Tibial artery (tissue), 4 donors: Measurements from ENCODE around the gene RHBDD2.
A peak's percentile ranks its signal among the peaks of the same experiment; 100 is the strongest.
"Not testable (repeated sequence)": the region's sequence is repeated elsewhere in the genome, so short reads cannot be mapped to it uniquely, and the experiment has no call there.

Experiments
- DNase-seq, 2 donors: peaks; one replicate each; pipeline ENCODE4 v3.0.0-alpha.2; 2019
- H3K27ac ChIP-seq, 2 donors: fragments of 200-600 bp; sonication (generic) in 1 of 2; 1 replicate in 1 of 2; 2 replicates in 1 of 2; pipeline ENCODE4 v1.5.1; 2018 to 2019; ENCODE audit warnings: mild to moderate bottlenecking in 1 of 2
- H3K27me3 ChIP-seq, 2 donors: fragments of 200-600 bp; sonication (generic) in 1 of 2; one replicate each; pipeline versions ENCODE4 v1.5.1 to v1.6.0; 2016 to 2019
- H3K36me3 ChIP-seq, 3 donors: fragments of 200-600 bp; sonication (generic) in 2 of 3; one replicate each; pipeline ENCODE4 v1.5.1; 2016 to 2019; ENCODE audit warnings: mild to moderate bottlenecking in 2 of 3
- H3K4me1 ChIP-seq, 4 donors: fragments of 200-600 bp; sonication (generic) in 2 of 4; 1 replicate in 3 of 4; 2 replicates in 1 of 4; pipeline ENCODE4 v1.5.1; 2016 to 2019
- H3K4me3 ChIP-seq, 2 donors: fragments of 200-600 bp; sonication (generic) in 1 of 2; 1 replicate in 1 of 2; 2 replicates in 1 of 2; pipeline ENCODE4 v1.5.1; 2018 to 2019; ENCODE audit warnings: mild to moderate bottlenecking in 2 of 2
- H3K9me3 ChIP-seq, 3 donors: fragments of 200-600 bp; sonication (generic) in 1 of 3; one replicate each; pipeline ENCODE4 v1.5.1; 2016 to 2019
- intact Hi-C: fragments of 100-400 bp; cut with DNase I; formaldehyde crosslinking; loops from one replicate; pipeline ENCODE4 v1.15.0; 2023; ENCODE audit warnings: low total_unique reads
- TF ChIP-seq, protein P1 (sequence below), 2 experiments: fragments of 200-600 bp in 1 of 2; fragments of 450-650 bp in 1 of 2; IDR thresholded peaks; one replicate each; pipeline ENCODE4 v1.5.1; 2017 to 2019; ENCODE audit warnings: antibody characterized with exemption in 2 of 2, mild to moderate bottlenecking in 1 of 2, moderate library complexity in 1 of 2

RHBDD2 gene

DNA sequence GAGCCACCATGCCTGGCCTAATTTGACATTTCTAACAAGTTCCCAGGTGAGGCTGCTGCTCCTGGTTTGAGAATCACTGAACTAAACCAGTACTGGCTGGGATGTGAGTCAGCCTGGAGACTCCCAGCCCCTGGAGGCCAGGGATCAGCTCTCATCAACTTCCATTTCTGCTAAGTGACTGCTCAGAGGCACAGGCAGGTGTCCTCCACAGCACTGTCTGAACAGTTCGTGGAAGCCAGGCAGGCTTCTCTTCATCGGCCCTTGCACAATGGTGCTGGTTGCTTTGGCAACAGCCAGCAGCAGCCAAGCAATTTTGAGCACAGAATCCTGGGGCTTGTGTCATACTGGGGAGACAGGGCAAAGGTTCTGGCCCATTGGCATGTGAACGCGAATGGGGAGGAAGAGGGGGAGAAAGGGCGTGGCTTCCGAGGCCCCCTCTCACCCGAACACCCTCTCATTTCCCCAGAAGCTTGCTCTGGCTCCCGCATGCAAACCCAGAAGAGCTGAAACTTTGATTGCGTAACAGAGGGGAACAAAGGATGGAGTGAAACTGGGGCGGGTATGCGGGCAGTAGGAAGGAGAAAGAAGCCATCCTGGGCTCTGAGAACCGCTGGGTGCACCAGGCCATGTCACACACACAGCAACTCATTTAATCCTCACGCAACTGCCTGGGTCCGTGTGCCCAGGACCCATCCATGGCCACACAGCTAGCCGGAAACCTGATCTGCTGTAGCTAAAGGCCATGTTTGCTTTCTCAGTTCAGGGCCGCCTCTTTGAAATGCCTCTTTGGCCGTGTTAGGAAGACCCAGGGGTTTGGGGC is 27.2 kb downstream of the RHBDD2 start:
- TF ChIP-seq, protein P1, sequence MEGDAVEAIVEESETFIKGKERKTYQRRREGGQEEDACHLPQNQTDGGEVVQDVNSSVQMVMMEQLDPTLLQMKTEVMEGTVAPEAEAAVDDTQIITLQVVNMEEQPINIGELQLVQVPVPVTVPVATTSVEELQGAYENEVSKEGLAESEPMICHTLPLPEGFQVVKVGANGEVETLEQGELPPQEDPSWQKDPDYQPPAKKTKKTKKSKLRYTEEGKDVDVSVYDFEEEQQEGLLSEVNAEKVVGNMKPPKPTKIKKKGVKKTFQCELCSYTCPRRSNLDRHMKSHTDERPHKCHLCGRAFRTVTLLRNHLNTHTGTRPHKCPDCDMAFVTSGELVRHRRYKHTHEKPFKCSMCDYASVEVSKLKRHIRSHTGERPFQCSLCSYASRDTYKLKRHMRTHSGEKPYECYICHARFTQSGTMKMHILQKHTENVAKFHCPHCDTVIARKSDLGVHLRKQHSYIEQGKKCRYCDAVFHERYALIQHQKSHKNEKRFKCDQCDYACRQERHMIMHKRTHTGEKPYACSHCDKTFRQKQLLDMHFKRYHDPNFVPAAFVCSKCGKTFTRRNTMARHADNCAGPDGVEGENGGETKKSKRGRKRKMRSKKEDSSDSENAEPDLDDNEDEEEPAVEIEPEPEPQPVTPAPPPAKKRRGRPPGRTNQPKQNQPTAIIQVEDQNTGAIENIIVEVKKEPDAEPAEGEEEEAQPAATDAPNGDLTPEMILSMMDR (IDR thresholded peaks at IDR 0.05) = no peak
- Histone ChIP-seq H3K4me1 (no peaks in the 10 kb centered on the region), H3K27me3 (no peaks in the 10 kb centered on the region), H3K27ac (no peak overlapping the region), H3K9me3 (no peaks in the 10 kb centered on the region), H3K4me3 (no peak overlapping the region), H3K36me3 (no peaks in the 10 kb centered on the region)
- DNase-seq = peak; percentile 75 to 82
- intact Hi-C loops = no loop called here

DNA sequence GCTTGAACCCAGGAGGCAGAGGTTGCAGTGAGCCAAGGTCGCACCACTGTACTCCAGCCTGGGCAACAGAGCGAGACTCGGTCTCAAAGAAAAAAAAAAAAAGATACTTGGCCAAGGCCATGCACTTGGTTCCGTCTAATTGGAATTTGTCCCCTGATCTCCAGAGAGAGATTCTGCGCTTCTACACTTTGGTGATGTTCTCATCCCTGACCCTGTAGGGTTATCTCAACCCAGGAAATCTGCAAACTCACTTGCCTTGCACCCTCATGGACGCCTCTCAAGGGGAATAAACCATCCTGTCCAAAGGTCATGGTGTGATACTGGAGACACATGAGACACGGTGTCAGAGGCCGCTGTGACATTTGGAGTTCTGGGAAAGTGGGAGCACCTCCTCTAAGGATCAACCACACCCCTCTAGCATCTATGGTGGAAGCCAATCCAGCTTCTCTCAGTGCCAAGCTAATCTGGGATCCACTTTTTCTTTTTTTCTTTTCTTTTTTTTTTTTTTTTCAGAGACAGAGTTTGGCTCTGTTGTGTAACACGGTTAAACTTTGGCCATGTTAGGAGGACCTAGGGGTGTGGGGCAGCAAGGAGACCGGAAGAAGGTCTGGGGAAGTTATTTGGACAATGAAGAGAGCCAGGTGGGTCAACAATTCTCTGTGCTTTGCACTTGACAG is 28.3 kb downstream of the RHBDD2 start:
- TF ChIP-seq, protein P1 (IDR thresholded peaks at IDR 0.05) = no peak
- Histone ChIP-seq H3K36me3 (no peaks in the 10 kb centered on the region), H3K9me3 (no peaks in the 10 kb centered on the region), H3K27me3 (no peaks in the 10 kb centered on the region), H3K4me3 (no peak overlapping the region), H3K27ac (no peak overlapping the region), H3K4me1 (no peaks in the 10 kb centered on the region)
- no peak for DNase-seq
- intact Hi-C loops = no loop called here

DNA sequence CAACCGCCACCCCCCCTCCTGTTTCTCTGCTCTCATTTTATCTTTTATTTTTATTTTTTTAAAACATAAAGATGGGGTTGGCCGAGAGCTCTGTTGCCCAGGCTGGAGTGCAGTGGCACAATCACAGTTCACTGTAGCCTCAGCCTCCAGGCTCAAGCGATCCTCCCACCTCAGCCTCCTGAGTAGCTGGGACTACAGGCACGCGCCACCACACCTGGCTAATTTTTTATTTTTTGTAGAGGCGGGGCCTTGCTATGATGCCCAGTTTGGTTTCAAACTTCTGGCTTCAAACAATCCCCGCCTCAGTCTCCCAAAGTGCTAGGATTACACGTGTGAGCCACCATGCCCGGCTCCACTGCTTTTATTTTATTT is 28.8 kb downstream of the RHBDD2 start:
- H3K27ac ChIP-seq, intact Hi-C loops: not testable (repeated sequence)

DNA sequence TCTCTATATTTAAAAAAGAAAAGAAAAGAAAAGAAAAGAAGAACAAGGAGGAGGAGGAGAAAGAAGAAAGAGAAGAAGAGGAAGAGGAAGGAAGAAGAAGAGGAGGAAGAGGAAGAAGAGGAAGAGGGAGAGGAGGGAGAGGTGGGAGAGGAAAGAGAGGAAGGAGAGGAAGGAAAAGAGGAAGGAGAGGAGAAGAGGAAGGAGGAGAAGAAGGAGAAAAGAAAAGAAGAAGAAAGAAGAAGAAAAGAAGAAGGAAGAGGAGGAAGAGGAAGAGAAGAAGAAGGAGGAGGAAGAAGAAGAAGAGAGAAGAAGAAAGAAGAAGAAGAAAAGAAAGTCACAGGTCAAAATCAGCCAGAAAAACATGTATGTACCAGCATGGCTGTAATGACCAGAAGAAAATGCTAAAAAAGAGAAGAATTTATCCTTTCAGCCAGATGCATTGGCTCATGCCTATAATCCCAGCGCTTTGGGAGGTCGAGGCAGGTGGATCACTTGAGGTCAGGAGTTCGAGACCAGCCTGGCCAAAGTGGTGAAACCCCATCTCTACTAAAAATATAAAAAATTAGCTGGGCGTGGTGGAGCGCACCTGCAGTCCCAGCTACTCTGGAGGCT is 30.8 kb downstream of the RHBDD2 start:
- Histone ChIP-seq H3K27me3 (no peaks in the 10 kb centered on the region), H3K4me3 (no peak overlapping the region), H3K4me1 (peaks cover 0 to 9% (median 6%) of the 10 kb centered on the region in 4 donors), H3K9me3 (no peaks in the 10 kb centered on the region), H3K27ac (no peak overlapping the region), H3K36me3 (no peaks in the 10 kb centered on the region)
- DNase-seq = no peak
- intact Hi-C loops = no loop called here
- TF ChIP-seq, protein P1 (IDR thresholded peaks at IDR 0.05) = no peak

More for the DNA sequence above, 28.8 kb downstream of the RHBDD2 start:
- not testable (repeated sequence) for H3K27me3 ChIP-seq, H3K9me3 ChIP-seq, H3K4me3 ChIP-seq, H3K36me3 ChIP-seq, DNase-seq, H3K4me1 ChIP-seq

DNA sequence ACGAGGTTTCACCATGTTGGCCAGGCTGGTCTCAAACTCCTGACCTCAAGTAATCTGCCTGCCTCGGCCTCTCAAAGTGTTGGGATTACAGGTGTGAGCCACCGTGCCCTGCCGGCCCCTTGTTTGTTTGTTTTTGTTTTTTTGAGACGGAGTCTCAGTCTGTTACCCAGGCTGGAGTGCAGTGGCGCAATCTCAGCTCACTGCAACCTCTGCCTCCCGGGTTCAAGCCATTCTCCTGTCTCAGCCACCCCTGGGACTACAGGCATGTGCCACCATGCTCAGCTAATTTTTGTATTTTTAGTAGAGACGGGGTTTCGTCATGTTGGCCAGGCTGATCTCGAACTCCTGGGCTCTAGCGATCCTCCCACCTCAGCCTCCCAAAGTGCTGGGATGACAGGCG is 32.4 kb downstream of the RHBDD2 start:
- H3K27ac ChIP-seq, DNase-seq, H3K27me3 ChIP-seq, H3K9me3 ChIP-seq, H3K4me3 ChIP-seq, H3K36me3 ChIP-seq, intact Hi-C loops: not testable (repeated sequence)
- peaks cover 0 to 13% (median 11%) of the 10 kb centered on the region in 4 donors for H3K4me1 ChIP-seq

DNA sequence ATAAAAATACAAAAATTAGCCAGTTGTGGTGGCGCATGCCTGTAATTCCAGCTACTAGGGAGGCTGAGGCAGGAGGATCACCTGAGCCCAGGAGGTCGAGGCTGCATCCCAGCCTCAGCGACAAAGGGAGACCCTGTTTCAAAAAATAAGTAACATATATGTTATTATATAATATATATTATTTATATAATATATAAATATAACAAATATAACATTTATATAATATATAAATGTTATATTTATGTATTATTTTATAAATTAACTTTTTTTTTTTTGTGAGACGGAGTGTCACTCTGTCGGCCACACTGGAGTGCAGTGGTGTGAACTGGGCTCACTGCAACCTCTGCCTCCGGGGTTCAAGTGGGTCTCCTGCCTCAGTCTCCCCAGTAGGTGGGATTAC is 34.6 kb downstream of the RHBDD2 start:
- Histone ChIP-seq H3K36me3 (no peaks in the 10 kb centered on the region), H3K4me3 (no peak overlapping the region), H3K4me1 (peaks cover 0 to 26% (median 15%) of the 10 kb centered on the region in 4 donors), H3K27ac (no peak overlapping the region), H3K9me3 (no peaks in the 10 kb centered on the region), H3K27me3 (no peaks in the 10 kb centered on the region)
- no peak for DNase-seq
- TF ChIP-seq, protein P1 (IDR thresholded peaks at IDR 0.05) = no peak
- intact Hi-C loops = no loop called here
